ENCODE data around the gene PARVB.

GRCh38 chr22:44136786-44137185, 112.7 kb downstream of the PARVB start:
- TF ChIP-seq CTCF (IDR thresholded peaks at IDR 0.05) (no peak), POLR2A (IDR thresholded peaks at IDR 0.05) (no peak)

Data from uterus (tissue), 2 donors.